NCI-H1930 (cell line): ENCODE measurements around the gene GSK3B.

Experiments used
- DNase-seq, 2 experiments: peaks; one replicate each; lab custom pipeline; 2025; lab: John Stamatoyannopoulos, UW

GSK3B gene

DNA sequence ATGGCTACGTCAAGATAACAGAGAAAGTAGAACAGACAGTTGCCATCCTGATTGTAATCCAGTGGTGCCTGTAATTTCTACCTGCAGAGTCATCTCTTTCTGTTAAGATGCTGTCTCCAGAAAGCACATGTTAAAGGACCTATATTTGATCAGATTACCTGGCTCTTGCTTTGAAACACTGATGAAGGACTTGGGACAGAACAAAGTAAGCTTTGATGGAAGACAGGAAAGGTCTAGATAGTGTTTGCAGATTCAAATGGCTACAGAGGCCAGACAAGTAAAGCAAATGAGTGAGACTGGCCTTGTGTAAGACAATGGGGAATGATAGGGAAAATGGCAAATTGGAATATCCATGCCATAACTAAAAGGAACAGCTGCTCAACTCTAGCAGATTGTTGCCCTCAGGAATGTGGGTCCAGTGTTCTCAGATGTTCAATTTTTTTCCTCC, 1.8 kb upstream of the GSK3B start:
- DNase-seq = no peak

DNA sequence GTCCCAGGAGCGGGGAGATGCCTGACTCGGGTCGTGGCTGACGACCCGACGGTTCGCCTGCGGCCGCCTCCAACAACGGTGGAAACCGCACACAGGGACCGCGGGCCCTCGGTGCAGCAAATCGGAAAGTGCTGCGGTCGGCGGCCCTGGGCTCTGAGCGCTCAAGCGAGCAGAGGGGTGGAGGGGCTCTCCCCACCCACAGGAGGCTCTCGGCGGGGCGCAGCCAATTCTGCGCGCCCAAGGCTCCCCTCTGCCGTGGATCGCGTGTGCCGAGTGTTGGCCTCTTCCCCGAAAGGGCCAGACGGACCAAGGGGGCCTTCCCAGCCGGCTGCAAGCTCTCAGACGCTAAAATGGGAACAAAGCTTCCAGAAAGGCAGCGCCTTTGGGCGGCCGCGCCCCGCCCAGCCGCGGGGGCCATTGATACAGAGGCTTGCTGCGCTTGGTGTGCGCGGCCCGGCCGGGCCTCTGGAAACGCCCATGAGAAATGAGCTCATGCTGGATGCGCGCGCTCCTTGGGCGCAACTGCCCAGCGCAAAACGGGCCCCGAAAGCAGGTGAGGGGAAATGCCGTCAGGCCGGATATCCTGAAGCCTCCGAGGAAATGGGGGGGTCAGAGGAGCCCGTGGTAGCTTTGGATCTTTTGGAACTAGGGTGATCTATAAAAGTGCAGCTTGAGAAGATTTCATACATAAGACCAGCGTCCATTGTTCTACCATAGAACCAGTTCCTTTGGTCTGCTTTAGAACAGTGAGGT, 1.2 kb upstream of the GSK3B start:
- DNase-seq = peak; percentile 80 to 89

DNA sequence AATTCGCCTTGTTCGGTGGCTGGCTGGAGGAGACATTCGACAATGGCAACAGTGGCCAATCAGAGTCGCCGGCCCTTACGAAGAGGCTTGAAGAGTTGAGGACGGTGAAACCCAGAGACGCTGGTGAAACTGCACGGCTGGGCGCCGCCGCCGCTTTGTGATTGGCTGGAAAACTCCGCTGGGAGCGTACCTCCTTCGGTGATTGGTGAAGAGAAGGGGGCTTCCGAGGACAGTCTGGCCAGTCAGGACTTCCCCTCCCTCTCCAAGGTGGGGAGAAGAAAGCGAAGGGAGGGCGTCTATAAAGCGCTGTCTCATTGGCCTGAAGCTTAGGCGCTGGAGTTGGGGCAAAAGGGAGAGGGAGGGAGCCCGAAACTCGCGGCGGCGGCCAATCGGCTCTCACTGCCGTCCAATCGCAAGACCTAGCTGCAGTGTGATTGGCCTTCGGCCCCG, 554 bp upstream of the GSK3B start:
- peak; percentile 99 to 100 for DNase-seq

DNA sequence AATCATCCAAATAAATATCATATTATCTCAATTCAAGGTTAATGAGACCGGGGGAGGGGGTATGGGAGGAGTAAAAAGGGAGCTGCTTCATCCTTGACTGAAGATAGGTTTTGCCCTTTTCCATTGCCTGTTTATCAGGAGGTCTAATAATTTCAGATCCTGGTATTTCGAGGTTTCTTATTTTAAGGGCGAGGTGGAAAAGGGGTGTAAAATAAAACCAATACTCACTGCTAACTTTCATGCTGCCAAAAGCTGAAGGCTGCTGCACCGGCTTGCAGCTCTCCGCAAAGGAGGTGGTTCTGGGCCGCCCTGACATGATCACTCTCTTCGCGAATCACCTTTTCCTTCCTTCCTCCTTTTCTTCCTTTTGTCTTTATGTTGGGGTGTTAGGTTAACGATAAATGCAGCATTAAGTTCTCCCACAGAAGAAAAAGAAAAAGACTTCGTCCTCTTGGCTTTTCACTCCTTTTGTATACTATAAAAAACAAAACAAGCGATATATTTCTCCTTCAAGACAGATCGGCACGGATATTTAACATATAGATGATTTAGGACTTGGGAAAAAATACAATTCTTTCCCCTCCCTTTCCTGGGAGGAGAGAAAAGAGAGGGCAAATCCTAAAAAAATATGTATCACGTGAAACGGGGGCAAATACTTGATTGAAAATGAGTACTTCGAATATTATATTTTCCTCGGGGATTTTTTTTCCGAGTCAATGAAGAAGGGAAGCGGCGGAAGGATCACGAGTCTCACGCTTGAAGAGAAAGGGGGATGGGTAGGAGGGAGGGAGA, 932 bp downstream of the GSK3B start:
- DNase-seq = peak in 1 of 2 experiments; percentile 54

DNA sequence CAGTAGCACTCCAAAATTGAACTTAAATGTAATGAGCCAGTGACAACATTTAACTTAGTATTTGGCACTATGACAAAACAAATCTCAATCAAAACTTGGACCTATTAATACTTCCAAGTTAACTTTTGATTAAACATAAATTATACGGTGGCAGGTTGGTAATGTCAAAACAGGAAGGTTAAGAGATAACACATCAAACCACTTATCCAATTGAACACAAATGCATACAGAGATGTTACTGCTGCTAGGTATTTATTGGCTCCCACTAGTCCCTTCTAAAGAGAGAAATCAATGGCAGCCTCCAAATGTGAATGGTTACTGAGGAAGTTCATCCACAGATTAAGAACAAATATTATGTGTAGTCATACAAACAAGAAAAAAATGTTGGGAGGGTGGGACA, 1.8 kb downstream of the GSK3B start:
- no peak for DNase-seq

DNA sequence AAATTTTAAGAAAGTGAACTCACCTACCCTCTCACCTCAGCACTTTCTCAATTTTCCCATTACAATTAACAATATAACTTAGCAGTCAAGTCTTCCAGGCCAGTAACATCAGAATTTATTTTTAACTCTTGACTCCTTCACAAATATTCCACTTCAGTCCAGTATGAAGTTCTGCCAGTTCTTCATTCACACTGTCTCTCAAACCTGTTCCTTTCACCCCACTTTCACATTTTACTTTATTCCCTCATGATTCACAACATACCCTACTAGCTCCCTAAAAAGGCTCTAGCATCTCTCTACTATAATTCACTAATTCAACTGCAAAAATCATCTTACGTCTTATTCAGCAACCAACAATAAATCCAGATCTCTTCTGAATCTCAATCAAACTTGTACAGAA, 3.8 kb downstream of the GSK3B start:
- DNase-seq = no peak

DNA sequence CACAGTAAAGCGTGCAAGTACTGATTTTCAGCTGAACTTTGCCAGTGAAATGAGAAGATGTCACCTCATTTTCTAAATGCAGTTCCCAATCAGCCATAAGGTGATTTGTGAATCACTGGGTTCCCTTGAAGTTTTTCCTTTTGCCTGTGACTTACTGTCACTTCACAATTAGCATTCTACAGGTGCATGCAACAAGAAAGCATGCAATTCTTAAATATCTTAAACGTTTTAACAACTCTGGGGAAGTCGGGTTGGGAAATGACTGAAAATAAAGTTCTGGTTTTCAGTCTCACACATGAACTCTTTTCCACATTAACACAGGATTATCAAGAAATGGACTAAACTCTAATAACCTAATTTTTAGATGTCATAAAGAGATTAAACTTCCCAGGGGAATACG, 5.2 kb downstream of the GSK3B start:
- DNase-seq = no peak

DNA sequence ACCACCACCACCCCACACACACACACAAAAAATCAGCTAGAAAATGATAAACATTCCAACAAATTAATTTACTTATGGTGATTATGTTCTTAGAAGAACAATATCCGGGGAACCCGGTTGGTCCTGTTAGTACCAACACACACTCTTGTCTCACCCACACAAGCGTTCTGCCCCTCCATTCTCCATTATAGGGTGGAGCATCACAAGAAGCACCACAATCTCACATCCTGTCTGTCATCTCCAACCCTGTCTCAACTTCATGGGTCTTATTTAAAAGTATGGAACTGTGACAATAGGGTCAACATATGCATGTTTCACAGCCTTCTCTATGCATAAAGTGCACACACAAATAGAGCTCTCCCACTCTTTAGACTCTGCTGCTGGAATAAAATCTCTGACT, 5.6 kb downstream of the GSK3B start:
- DNase-seq = no peak

DNA sequence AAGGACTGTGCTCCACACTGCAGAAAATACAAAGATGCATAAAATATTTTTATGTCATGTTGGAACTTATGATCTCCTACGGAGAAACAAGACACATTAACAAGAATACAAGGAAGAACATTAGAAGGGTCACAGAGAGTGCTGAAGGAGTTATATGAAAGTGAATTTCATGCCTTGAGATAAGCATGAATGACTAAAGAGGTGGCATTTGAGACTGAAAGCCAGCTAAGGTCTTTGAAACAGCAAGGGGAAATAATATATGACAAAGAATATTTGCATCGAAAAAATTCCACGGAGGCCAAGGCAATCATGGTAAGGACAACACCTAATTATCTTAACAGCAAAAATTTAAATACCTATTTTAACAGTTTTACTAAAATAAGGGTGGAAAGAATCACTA, 12.5 kb downstream of the GSK3B start:
- DNase-seq = no peak

DNA sequence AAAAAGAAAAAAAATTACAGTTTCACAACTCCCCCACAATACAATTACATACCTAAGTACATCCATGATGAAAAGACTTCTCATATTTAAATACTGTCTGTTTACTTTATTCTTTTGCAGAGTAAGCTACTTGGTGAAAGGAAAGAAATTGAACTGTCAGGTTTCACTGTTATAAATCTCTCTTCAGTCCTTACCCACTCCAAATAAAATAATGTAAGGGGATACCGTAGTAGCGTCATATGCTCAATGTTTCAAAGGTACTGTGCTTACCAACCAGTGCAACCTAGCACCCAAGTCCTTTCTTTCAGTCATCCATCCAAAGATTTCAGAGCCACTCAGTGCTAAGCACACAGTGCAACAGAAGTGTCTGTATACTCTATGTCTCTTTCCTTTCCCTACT, 13.4 kb downstream of the GSK3B start:
- no peak for DNase-seq

DNA sequence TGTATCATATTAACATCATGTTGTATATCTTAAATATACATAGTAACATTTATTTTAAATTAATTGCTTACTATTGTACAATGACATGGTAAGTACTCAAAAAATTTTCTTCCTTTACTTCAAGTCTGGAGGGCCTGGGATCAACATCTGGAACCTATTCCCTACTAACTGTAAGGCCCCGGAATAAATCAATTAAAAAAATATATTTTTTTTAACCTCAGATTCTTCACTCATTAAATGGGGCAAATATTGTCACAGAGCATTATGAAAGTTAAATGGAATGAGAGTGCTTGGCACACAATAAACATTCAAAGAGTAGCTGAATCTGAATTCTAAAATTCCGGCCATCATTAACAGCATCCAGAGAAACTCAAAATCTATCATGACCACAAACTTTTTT, 16.5 kb downstream of the GSK3B start:
- DNase-seq = no peak

DNA sequence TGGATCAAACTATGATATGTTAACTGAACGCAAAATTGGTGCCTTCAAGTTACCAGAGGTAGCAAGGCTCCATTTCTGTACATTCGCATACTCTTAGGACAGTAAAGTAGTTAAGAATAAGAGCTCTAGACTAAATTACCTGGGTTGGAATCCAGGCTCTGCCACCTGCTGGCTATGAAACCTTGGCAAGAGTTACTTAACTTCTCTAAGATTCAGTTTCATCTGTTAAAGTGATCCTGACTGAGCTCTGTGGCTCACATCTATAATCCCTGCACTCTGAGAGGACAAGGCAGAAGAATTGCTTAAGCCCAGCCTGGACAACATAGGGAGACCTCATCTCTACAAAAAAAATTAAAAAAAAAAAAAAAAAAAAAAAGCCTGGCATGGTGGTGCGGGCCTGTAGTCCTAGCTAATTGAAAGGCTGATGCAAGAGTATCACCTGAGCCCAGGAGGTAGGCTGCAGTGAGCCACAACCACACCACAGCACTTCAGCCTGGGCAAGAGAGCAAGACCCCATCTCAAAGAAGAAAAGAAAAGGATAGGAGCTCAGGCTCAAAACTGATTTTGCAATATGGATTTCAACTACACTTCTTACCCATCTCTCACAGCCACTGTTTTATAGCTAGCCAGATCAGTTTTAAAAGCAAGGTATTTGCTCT, 21.3 kb downstream of the GSK3B start:
- no peak for DNase-seq

DNA sequence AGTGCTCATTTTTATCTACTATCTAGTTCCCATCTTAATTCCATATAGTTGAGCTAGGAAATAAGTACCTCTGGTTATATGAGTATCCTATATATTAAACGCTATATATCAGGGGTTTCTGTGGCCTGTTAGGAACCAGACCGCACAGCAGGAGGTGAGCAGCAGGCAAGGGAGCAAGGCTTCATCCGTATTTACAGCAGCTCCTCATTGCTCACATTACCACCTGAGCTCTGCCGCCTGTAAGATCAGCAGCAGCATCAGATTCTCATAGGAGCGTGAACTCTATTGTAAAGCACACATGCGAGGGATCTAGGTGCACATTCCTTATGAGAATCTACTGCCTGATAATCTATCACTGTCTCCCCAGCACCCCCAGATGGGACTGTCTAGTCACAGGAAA, 23.0 kb downstream of the GSK3B start:
- DNase-seq = no peak

DNA sequence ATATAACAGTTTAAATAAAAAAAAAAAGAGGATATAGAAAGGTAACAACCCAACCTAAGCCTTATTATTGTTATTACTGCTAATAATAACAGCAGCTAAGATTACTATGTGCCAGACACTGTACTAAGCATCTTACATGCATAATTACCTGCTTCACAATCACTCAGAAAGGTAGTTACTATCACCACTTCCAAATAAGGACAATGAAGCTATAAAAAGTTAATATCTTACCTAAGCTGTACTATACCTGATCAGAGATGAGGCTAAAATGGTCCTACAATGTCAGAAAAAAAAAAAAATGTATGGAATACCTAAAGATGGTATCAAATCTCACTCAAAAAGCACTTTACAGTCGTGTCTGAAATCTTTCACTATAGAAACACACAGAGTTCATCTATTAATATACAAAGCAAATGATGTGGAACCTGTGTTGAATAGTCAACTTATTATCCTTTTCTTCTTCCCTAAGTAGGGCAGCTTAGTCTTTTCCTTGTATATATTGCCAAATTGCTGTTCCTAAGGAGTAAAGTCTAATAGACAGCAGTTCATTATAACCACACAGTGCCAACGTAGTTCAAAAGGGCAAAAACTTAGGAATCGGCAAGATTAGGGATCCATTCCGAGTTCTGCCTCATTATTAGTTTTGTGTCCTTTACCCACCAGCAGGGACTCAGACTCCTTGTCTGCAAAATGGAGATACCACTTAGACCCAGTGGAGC, 23.8 kb downstream of the GSK3B start:
- no peak for DNase-seq

DNA sequence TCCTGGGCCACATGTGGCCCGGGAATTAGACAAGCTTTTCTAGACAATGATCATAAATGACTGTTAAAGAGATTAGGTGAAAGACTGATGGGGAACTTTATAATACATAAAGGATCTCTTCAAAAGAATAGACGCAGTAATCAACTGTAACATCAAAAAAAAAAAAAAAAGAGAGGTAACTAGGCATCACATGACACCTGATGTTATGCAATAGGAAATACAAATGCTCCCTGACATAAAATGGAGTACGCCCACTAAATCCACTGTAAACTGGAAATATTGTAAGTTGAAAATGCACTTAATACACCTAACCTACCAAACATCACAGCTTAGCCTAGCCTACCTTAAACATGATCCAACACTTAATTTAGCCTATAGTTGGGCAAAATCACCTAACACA, 27.2 kb downstream of the GSK3B start:
- no peak for DNase-seq

DNA sequence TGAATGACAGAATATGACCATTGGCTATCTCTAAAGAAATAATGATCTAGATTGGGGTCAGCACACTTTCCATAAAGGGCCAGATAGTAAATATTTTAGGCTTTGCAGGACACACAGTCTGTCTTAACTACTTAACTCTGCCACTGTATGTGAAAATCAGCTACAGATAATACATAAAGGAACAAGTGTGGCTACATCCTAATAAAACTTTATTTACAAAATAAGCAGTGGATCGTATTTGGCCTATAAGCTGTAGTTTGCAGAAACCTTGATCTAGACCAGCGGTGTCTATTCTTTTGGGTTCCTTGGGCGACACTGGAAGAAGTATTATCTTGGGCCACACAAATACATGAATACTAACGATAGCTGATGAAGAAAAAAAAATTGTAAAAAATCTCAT, 27.6 kb downstream of the GSK3B start:
- DNase-seq = no peak

DNA sequence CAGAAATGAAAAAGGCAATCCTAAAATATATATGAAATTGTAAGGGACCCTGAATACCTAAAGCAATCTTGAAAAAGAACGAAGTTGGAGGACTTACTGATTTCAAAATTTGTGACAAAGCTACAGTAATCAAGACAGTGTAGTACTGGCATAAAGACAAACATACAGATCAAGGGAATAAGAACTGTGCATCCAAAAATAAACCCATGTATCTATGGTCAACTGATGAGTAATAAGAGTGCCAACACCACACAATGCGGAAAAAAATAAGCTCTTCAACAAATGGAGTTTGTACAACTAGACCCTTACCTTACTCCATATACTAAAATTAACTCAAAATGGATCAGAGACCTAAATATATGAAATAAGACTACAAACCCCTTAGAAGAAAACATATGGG, 29.6 kb downstream of the GSK3B start:
- no peak for DNase-seq

DNA sequence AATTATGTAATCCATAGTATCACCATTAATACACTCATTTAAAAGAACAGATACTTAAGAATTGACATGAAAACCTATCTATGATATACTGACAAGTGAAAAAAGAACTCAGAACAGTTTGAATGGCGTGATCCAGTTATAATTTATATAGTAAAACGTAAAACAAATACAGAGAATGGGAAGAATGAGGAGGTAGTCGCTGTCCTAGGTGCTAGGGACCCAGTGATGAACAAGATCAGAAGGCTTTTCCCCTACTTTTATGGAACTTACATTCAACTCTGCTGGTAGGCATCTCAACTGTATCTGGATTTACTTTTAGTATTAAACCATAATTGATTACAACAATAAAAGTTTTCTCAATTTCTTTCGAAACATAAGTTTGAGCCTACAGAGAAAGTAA, 31.8 kb downstream of the GSK3B start:
- DNase-seq = no peak

DNA sequence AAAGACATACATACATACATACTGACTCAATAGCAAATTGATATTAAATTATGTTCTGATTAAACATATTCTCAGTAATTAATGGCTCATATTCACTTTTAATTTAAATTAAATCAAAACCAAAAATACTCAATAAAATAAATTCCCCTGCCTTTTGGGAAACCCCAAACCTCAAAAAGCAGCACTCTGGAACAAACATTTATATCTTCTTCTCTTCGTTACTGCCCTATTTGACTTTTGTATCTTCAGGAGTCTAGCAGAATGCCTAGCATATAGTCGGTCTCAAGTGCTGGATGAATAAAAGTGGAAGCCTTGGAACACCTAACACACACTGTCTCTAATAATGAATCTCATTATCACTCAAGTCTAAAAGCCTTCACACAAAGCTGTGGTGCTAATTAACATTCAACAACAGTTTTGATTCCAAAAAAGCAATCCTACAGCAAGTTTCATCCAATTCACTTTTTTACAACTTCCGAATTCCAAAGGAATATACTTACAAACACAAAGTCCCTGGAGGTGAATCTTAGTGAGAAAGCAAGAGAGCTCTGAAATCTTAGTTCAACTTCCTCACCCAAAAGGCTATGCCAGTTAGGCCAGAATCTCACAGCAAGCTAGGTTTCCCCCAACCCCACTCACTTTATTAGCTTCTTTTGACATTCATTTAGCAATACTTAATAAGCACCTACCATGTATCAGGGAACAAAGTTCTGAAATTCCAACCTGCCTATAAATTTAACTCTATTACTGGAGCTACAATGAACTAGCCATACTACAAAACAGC, 35.0 kb downstream of the GSK3B start:
- DNase-seq = no peak

DNA sequence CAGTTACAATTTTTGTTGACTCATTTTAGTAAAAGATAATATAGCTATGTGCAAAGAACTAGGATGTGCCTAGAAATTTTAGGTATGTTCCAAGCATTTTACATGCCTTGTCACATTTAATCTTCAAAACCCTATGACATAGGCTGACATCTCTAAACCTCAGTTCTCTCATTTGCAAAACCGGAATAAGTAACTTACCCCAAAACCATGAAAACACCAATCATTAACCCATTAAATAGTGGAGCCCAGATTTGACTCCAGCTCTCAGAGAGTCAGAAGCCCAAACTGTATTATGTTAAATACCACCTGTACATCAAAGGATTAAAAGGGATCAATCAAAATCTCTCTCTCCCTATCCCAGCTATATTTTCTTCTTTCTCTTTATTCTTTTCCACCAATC, 36.6 kb downstream of the GSK3B start:
- DNase-seq = no peak

DNA sequence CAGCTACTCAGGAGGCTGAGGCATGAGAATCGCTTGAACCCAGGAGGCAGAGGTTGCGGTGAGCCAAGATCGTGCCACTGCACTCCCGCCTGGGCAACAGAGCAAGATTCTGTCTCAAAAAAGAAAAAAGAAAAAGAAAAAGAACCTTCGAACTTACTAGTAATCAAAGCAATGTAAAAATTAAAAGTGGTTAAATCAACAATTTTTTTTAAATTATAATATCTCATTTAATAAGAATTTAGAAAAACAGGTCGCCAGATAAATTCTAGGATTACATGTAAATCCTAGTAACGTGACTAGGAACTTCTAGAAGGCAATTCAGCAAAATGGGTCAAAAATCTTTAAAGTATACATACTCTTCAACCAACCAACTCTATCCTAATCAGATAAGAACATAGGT, 37.2 kb downstream of the GSK3B start:
- no peak for DNase-seq
